GM12878 (cell line): ENCODE data around the gene LARGE1. TPM values are rescaled to one million over a fixed set of nuclear protein-coding genes. Genes with fewer than 3 reads are reported as not detected.

Experiments
- ATAC-seq: fragments of 200-7000 bp; cut with Tn5 transposase; 3 replicates; pipeline ENCODE4 v1.9.1; 2020; ENCODE audit warnings: mild to moderate bottlenecking, moderate library complexity
- BruUV-seq: library from RNA; stranded (reverse); fragments of 400-500 nt; replicated peaks from 2 replicates; lab custom pipeline; 2021; lab: Mats Ljungman, UMichigan
- CTCF ChIA-PET: fragments of 300-600 bp; sonication (Branson Sonifier 250); formaldehyde crosslinking; extraction: SDS; loops from one replicate; lab custom pipeline; 2021; ENCODE audit warnings: inconsistent platforms; lab: Yijun Ruan, JAX
- POLR2A ChIA-PET: fragments of 350-600 bp; formaldehyde crosslinking; extraction: SDS; loops from one replicate; lab custom pipeline; 2021; ENCODE audit warnings: inconsistent platforms; lab: Charles Lee
- RAD21 ChIA-PET: fragments of 300-600 bp; sonication (Branson Sonifier 250); formaldehyde crosslinking; loops from one replicate; lab custom pipeline; 2023; ENCODE audit warnings: antibody characterized with exemption; ENCODE audit not compliant: unreplicated experiment; lab: Charles Lee
- SMC1A ChIA-PET: fragments of 300-600 bp; sonication (Branson Sonifier 250); formaldehyde crosslinking; loops from one replicate; lab custom pipeline; 2023; ENCODE audit not compliant: unreplicated experiment, uncharacterized antibody; lab: Charles Lee
- DNase-seq: peaks from one replicate; pipeline ENCODE4 v3.0.0-alpha.2; 2011; ENCODE audit warnings: low read depth, low spot score
- FAIRE-seq: peaks from 3 replicates; lab custom pipeline; 2011; peaks lifted over from hg19 to GRCh38; lab: Jason Lieb, UNC
- H2AFZ ChIP-seq: 2 replicates; pipeline ENCODE4 v1.6.0; 2011; ENCODE audit warnings: low read depth, low read length, control low read depth; ENCODE audit not compliant: control insufficient read depth
- H3K27ac ChIP-seq: 2 replicates; pipeline ENCODE4 v1.5.1; 2011; ENCODE audit warnings: control low read depth; ENCODE audit not compliant: control insufficient read depth, insufficient read depth
- H3K27me3 ChIP-seq, 2 experiments: replicated peaks in 1 of 2; 2 replicates each; pipeline versions ENCODE4 v1.6.0 to v1.6.1; 2011; ENCODE audit warnings: low read length in 1 of 2; ENCODE audit not compliant: control insufficient read depth in 2 of 2, insufficient read depth in 2 of 2
- H3K36me3 ChIP-seq, 2 experiments: 2 replicates each; pipeline ENCODE4 v1.5.1; 2011; ENCODE audit warnings: low read length in 1 of 2; ENCODE audit not compliant: control insufficient read depth in 2 of 2, insufficient read depth in 2 of 2
- H3K4me1 ChIP-seq: 2 replicates; pipeline ENCODE4 v1.6.1; 2011; ENCODE audit warnings: mild to moderate bottlenecking, low read length, moderate library complexity, mixed read lengths; ENCODE audit not compliant: control insufficient read depth, insufficient read depth
- H3K4me2 ChIP-seq: 2 replicates; pipeline ENCODE4 v1.6.0; 2011; ENCODE audit warnings: control low read depth; ENCODE audit not compliant: control insufficient read depth, insufficient read depth
- H3K4me3 ChIP-seq: fragments of 200-600 bp; sonication (generic); 2 replicates; pipeline ENCODE4 v1.5.1; 2016
- H3K79me2 ChIP-seq: 2 replicates; pipeline ENCODE4 v1.6.0; 2011; ENCODE audit warnings: low read length; ENCODE audit not compliant: control insufficient read depth, insufficient read depth
- H3K9ac ChIP-seq: 2 replicates; pipeline ENCODE4 v1.8.0; 2011; ENCODE audit warnings: low read length, control low read depth, mixed read lengths; ENCODE audit not compliant: control insufficient read depth, insufficient read depth
- H3K9me3 ChIP-seq: replicated peaks from 3 replicates; pipeline ENCODE4 v1.5.1; 2011; ENCODE audit warnings: mild to moderate bottlenecking, low read length; ENCODE audit not compliant: control insufficient read depth, insufficient read depth
- H4K20me1 ChIP-seq: 2 replicates; pipeline ENCODE4 v1.6.0; 2011; ENCODE audit not compliant: control insufficient read depth, insufficient read depth
- ATF3 ChIP-seq: IDR thresholded peaks from 2 replicates; pipeline ENCODE4 v1.6.1; 2011; ENCODE audit warnings: low read depth, mild to moderate bottlenecking, low read length, moderate library complexity, borderline replicate concordance; ENCODE audit errors: extremely low read depth
- E4F1 ChIP-seq: fragments of 450-650 bp; IDR thresholded peaks from 2 replicates; pipeline ENCODE4 v1.6.1; 2018; ENCODE audit warnings: borderline replicate concordance, mild to moderate bottlenecking; ENCODE audit not compliant: partially characterized antibody
- HDGF ChIP-seq: fragments of 450-650 bp; IDR thresholded peaks from 2 replicates; pipeline ENCODE4 v1.6.1; 2016; ENCODE audit warnings: antibody characterized with exemption
- HSF1 ChIP-seq: fragments of 150-350 bp; IDR thresholded peaks from 2 replicates; pipeline ENCODE4 v1.6.1; 2014; ENCODE audit warnings: mild to moderate bottlenecking, low read depth, low read length
- KAT2A ChIP-seq: conservative IDR thresholded peaks from 2 replicates; pipeline ENCODE4 v1.6.1; 2011; ENCODE audit warnings: low read depth, low read length; ENCODE audit not compliant: control insufficient read depth
- MAX ChIP-seq: IDR thresholded peaks from 2 replicates; pipeline ENCODE4 v1.6.1; 2012; ENCODE audit warnings: low read depth, low read length, improper control_type of control experiment
- NFYB ChIP-seq: IDR thresholded peaks from 2 replicates; pipeline ENCODE4 v1.6.1; 2011; ENCODE audit warnings: low read depth, mild to moderate bottlenecking, low read length, improper control_type of control experiment, moderate library complexity; ENCODE audit not compliant: insufficient read depth
- NKRF ChIP-seq: fragments of 450-650 bp; conservative IDR thresholded peaks from 2 replicates; pipeline ENCODE4 v1.6.1; 2017; ENCODE audit warnings: mild to moderate bottlenecking, moderate library complexity
- PAX8 ChIP-seq: fragments of 450-650 bp; IDR thresholded peaks from 2 replicates; pipeline ENCODE4 v1.6.1; 2017; ENCODE audit warnings: mild to moderate bottlenecking, moderate library complexity
- RAD21 ChIP-seq: IDR thresholded peaks from 2 replicates; pipeline ENCODE4 v1.6.1; 2011; ENCODE audit warnings: mild to moderate bottlenecking, low read depth, low read length, moderate library complexity; ENCODE audit not compliant: insufficient read depth
- SMC3 ChIP-seq: IDR thresholded peaks from 2 replicates; pipeline ENCODE4 v1.6.1; 2011; ENCODE audit warnings: low read length, improper control_type of control experiment, borderline replicate concordance
- STAT1 ChIP-seq: fragments of 450-650 bp; conservative IDR thresholded peaks from 2 replicates; pipeline ENCODE4 v1.6.1; 2014; ENCODE audit warnings: antibody characterized with exemption, mild to moderate bottlenecking
- STAT3 ChIP-seq: IDR thresholded peaks from 2 replicates; pipeline ENCODE4 v1.6.1; 2011; ENCODE audit warnings: low read depth, low read length, improper control_type of control experiment
- SUZ12 ChIP-seq: fragments of 200-600 bp; sonication (generic); IDR thresholded peaks from one replicate; pipeline ENCODE4 v1.6.1; 2018; ENCODE audit warnings: antibody characterized with exemption, mild to moderate bottlenecking; ENCODE audit not compliant: unreplicated experiment
- ZNF217 ChIP-seq: fragments of 450-650 bp; IDR thresholded peaks from 2 replicates; pipeline ENCODE4 v1.6.1; 2017; ENCODE audit warnings: antibody characterized with exemption, mild to moderate bottlenecking
- ZNF274 ChIP-seq: IDR thresholded peaks from one replicate; pipeline ENCODE4 v1.8.0; 2011; ENCODE audit not compliant: insufficient read length, insufficient read depth
- ZNF622 ChIP-seq: fragments of 450-650 bp; IDR thresholded peaks from 2 replicates; pipeline ENCODE4 v1.6.1; 2017; ENCODE audit warnings: mild to moderate bottlenecking, inconsistent platforms
- in situ Hi-C: fragments of 300-500 bp; cut with MboI; formaldehyde crosslinking; loops from 9 replicates; pipeline ENCODE4 v1.14.3; 2018; ENCODE audit warnings: mixed read lengths
- intact Hi-C: fragments of 100-400 bp; cut with micrococcal nuclease; formaldehyde crosslinking; loops from one replicate; pipeline ENCODE4 v1.14.2; 2022; ENCODE audit not compliant: unreplicated experiment
- polyA plus RNA-seq, 11 experiments: library from polyadenylated mRNA; depleted of rRNA in 4 of 11; unstranded in 6 of 11; stranded (reverse) in 5 of 11; fragments of >200 nt; fragmentation: Nextera tagmentation in 4 of 11; fragmentation: Illumina TruSeq in 1 of 11; extraction: Ambion mirVana in 4 of 11; extraction: Trizol in 1 of 11; gene quantifications; 1 replicate in 1 of 11; 2 replicates in 10 of 11; pipeline versions ENCODE4 v1.2.1 to v1.2.3, GENCODE V29; 2011 to 2016; ENCODE audit warnings: inconsistent platforms in 2 of 11, missing spikeins in 2 of 11, low read depth in 1 of 11
- total RNA-seq, 4 experiments: library from RNA; depleted of rRNA in 3 of 4; stranded (reverse); fragments of >200 nt in 3 of 4; fragmentation: Illumina TruSeq in 1 of 4; extraction: Trizol in 1 of 4; gene quantifications; 2 replicates each; pipeline versions ENCODE4 v1.2.1 to v1.2.3, GENCODE V29; 2013 to 2021

Gene LARGE1
- total and polyA plus RNA-seq, 10 of the 15 experiments (the other 5 are each of a cell fraction or from before 2014, with no cell fraction given): 3.2 to 41.4 (median 17.3) TPM

GRCh38 chr22:33969045-33969444 lies 48.8 kb upstream of the LARGE1 start:
- TF ChIP-seq ZNF622 (no peak), HDGF (no peak), ZNF217 (no peak), STAT1 (no peak), HSF1 (no peak), ATF3 (no peak), RAD21 (no peak), NFYB (no peak), STAT3 (no peak), ZNF274 (no peak), E4F1 (no peak), MAX (no peak), SUZ12 (no peak), KAT2A (no peak), NKRF (no peak), PAX8 (no peak), SMC3 (no peak)
- TF ChIP-seq, all 136 proteins: peak for 0

More at GRCh38 chr22:33969045-33969444, 48.8 kb upstream of the LARGE1 start:
- FAIRE-seq: no peak
- Histone ChIP-seq H3K4me3 (no peak overlapping the region), H3K4me2 (no peak overlapping the region), H3K79me2 (no peaks in the 10 kb centered on the region), H2AFZ (no peak overlapping the region), H3K4me1 (no peaks in the 10 kb centered on the region), H3K36me3 (no peaks in the 10 kb centered on the region), H3K27me3 (peaks cover 0 to 2% of the 10 kb centered on the region in 2 experiments; a peak in 2 of 4 replicates), H3K9me3 (no peaks in the 10 kb centered on the region), H4K20me1 (no peaks in the 10 kb centered on the region), H3K9ac (no peak overlapping the region), H3K27ac (no peak overlapping the region)
- in situ Hi-C loops: loop anchor here (25.0 kb wide), 1 partner anchor 743 kb away; no protein-coding TSS in a partner anchor
- SMC1A ChIA-PET: interaction anchor here (1.4 kb wide), 1 partner anchor 10 kb away, joined by 3 read pairs; no protein-coding TSS in a partner anchor
- DNase-seq: no peak
- RAD21 ChIA-PET: no interaction called here
- no TSS peak for BruUV-seq
- ATAC-seq: no peak
- POLR2A ChIA-PET: no interaction called here
- intact Hi-C loops: no loop called here
- CTCF ChIA-PET: interaction anchor here (0.7 to 1.1 kb wide), 2 partner anchors 15 to 46 kb away, joined by 3 read pairs; no protein-coding TSS in a partner anchor
